Midbrain (tissue), 1 donor: Measurements from ENCODE around the gene PPARGC1A.

Source experiments
- DNase-seq: peaks from one replicate; lab custom pipeline; 2025; lab: John Stamatoyannopoulos, UW

The PPARGC1A gene

DNA sequence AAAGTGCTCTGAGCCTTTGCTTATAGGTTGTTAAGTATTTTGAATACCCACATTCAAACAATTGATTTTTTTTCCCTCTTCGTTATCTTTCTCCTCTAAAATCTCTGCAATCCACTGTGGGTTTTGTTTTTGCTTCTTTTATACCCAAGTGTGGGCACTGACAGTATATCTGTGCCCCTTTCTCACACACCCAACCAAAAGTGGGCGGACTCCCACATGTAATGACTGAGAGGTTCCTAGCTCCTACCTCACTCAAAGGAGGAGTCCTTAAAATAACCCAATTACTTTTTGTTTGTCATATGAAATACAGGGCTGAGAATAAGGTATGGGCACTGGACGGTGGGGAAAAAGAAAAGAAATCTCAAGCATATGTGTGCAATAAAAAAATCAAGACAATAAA is 51.7 kb downstream of the PPARGC1A start:
- DNase-seq = no peak

DNA sequence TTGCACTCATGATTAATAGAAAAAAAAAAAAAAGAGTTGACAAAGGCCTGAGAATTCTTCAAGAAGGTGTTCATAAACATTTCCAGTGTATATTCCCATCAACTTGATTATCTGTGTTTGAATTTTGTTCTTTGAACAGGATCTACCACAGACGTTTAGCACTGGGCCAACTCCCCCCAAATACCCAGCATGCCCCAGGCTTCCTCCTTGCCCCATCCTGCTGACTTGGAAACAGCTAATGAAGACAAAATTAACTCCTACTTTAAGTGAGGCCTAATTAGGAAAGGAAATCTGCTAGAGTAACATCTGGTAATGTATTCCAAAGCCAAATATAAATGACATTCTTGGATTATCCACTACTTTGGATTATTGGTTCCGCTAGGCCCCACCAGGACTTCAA is 52.5 kb downstream of the PPARGC1A start:
- DNase-seq = no peak

DNA sequence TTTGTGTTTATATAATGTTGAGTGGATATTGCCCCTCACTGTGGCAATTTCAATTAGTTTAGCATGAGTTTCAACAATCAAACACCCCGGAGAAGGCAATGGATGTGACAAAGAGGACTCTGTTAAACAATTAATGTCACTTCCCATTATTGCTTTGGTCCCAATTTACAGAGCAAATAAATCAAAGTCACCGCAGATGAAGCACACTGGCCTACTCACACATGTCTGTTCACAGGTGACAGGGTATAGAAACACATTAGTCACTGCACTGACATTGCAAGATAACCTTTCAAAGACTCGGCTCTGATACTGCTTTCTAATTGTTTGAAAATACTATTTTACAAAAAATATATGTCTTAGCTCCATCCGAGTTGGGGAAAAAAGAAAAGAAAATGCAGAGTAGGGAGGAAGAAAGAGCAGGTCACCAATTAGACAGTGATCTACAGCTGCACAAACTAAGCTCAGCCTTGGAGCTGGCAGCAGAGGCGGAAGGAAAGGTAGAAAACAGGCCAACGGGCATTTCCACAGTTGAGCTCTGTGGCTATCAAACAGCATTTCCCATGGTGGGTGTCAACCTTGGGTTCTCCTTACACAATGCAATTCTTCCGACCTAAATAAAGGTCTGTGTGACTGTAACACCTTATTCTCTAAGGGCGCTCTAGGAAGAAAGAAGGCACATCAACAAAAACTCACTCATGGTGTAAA is 53.9 kb downstream of the PPARGC1A start:
- DNase-seq = no peak

DNA sequence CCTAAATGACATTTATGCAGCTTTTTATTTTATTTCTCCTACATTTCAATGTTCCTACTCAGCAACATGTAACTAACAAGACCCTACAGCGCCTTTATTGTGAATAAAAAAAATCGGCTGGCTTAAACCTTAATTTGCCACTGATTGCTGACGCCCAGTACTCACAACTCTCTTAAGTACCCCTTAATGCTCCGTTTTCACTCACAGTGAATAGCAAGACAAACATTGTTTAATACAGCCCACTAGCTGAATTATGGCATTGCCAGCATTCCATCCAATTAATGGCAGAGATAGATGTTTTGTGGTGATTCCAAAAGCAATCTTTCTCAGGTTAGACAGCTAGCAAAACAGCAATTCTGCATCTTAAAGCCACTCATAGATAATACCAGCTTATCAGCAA is 61.1 kb downstream of the PPARGC1A start:
- no peak for DNase-seq

DNA sequence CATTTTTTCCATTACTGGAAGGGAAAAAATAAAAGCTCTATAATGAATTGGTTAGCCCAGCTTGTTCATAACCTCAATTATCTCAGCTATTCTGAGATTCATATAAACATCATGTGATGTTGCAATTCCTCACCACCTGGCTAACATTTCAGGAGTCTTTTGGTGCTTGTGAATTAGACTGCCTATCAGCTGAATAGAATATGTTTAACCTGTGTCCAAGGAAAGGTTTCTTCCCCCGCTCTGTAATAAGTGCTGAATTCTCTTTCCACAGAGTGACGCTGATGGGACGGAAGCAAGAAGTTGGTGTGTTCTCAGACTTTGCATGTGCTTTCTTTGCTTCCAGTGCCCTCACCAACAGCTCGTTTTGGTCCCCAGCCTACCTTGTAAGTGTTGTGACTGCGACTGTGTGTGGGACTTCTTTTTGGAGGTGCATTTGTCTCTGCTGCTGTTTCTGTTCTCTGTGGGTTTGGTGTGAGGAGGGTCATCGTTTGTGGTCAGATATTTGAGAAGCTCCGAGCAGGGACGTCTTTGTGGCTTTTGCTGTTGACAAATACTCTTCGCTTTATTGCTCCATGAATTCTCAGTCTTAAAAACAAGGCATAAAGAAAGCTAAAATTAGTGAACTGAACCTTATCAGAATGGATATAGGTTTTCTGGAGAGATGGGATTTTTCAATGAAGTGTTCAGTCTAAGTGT is 61.7 kb downstream of the PPARGC1A start:
- DNase-seq = no peak

DNA sequence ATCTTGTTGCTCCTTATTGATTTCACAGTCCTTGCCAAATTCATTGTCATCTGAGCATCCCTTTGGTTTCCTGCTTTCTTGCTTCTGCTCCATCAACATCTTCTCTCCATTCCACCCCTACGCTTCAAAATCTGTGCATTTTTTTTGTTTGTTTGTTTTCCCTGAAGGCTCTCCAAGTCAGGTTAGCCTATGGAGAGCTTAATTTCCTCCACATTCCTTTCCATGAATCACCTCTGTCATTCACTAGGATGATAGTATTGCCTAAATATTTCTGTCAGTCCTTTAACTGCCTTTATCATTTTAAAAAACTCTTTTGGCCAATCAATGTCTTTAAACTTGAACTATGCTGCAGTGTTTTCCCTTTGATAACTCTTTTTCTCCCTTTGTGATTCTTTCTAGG is 67.7 kb downstream of the PPARGC1A start:
- DNase-seq = no peak

DNA sequence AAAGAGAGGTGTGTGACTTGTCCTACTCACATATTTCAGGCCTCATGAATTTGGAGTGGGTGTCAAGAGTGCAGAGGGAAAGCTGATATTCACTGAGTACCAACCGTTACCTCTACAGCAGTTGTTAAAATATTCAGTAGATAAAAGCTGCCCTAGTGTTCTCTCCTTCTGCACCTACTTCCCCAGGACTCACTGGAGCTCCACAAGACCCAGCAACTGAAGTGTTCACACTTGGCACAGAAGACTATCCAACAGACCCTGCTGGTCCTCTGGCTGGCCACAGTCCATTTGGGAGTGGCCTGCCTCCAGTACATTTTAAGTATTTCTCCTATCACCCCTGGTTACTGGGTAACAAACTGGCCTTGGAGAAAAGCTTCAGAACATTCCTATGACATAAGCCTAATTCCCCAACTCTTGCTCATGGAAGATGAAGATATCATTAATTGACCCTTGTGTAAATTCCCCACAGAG is 70.8 kb downstream of the PPARGC1A start:
- DNase-seq = no peak

DNA sequence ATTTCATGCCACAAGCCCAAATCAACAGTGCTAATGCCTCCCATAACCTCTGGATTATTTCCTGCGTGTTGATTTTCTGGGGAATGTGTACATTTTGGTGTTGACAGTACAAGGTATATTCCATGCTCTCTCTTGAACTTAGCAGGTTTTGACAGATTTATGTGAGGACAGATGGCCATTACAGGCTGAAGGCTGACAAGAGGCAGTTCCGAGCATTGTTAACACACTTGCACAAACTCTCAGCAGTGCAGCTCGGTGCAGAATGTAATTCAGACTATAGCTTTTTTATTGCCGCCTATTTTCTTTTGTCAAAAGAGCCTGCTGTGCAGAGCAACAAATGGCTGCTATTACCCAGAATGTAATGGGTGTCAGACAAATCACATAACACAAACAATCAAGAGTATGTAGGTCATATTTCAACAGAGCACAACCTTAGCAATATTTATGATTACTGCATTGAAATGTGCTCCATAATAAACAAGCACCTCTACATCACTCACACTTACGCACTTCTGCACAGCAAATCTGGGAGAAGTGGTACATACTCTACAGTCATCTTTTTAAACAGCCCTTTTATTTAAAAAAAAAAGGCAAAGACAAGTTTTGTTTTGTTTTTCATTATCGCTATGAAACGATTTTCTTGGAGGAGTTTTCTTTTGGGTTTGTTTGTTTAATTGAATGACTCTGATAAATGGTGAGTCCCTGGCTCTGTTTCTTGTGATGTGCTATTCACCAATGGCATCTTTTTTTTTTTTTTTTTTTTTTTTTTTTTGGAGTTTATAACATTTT is 71.6 kb downstream of the PPARGC1A start:
- no peak for DNase-seq

DNA sequence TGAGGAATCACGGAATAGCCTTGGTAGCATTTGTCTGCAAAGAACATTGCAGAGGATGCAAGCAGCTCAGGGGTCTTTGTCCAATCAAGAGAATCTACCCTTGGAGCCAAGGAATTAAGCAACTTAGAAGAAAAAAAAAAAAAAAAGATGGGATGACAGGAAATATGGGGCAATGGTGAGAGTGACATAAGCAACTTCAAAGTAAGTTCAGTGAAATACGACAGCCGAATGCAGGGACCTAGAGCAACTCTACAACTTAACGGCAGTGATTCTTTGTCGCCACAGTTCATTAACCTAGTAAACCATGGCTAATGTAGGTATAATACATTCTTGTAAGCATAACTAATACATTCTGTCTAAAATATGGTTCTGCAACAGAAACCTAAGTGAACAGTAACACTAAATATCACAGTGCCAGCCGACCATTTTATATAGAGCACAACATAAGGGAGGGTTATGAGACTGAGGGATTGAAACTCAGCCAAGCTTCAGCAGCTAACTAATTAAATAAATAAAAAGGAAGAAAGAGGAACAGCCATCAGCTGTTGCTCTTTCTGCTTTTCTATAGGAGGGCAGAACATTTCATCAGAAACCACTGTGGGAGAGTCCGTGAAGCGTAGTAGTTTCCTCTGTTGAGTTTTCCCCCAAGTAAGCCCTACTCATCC is 74.7 kb downstream of the PPARGC1A start:
- no peak for DNase-seq

DNA sequence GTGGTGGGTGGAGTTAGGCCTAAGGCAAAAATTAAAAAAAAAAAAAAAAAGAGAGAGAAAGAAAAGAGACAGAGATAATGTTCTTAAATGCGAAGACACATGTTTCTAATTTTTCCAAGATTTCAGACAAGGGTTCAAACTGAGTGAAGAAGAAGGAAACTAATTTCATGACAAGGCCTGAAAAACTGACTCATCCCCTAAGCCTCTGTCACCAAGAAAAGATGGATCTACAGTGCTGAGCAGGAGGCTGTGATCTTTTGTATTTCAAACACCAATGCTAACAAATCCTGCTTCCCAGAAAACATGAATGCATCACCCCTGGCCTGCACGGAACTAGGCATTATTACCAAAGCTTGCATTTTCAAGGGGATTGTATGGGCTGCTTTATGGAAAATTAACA is 75.3 kb downstream of the PPARGC1A start:
- no peak for DNase-seq

DNA sequence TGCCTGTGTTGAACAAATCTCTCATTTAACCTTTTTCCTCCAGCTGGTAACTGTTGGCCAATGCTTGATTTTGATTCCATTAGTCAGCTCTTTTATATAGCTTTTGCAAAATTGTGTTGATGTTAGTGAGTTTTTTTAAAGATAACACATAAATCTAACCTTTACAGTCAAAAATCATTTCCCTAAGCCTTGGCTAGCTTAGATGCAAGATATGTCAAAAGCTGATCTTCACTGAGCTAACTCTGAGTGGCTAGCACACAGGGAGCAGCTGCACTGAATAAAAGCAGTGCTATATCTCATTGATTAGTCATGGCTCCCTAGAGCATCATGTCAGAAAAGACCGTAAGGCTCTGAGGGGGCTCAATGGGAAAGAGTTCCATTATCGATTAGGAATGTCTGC is 78.7 kb downstream of the PPARGC1A start:
- DNase-seq = no peak

DNA sequence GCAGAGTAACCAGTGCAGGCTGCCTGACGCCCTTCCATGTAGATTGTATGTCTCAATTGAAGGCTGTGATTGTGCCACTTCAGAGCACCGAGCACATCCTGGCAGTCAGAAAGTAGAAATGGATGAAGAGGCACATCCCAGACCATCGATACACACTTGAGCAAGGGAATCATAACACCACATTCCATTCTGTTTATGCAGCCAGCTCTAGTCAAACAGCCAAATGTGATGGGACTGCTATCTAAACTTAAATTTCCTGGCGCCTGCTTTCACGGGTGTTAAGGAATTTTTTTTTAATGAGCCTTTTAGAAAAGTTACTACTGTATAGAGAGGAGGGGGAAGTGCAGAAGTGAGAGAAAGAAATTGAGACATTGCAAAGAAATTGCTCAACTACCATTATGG is 84.4 kb downstream of the PPARGC1A start:
- DNase-seq = no peak

DNA sequence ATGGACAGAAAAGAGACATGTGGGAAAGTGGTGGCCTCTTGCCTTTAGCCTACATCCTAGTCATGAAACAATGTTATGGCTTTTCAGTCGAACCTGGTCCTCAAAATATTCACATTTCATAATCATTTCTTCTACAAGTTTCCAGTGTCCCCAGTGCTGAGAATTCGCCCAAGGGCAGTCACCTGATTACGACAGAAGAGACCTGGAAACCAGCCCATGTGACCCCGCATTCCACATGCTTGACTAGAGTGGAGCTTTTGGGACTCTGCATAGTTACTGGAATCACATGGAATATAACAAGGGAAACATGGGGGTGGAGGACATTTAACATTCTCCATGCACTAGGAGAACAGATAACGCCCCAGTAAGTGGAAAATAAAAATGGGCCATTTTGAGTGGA is 100.1 kb downstream of the PPARGC1A start:
- DNase-seq = no peak

DNA sequence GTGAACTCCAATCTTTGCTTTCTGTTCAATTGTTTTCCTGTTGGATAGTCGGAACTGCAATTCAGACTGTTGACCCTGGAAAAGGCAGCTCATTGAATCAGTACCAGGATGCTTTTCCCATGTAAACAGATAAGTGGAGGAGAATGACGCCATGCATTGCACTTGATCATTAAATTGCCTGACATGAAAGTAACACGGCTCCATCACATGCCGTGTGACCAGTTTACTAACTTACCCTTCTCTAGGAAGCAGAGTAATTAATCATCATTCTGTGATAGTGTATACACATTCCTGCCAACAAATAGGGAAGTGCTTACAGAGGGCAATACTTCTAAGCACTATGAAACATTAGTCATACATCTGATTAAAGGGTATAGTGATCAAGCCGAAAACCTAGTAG is 101.4 kb downstream of the PPARGC1A start:
- no peak for DNase-seq

DNA sequence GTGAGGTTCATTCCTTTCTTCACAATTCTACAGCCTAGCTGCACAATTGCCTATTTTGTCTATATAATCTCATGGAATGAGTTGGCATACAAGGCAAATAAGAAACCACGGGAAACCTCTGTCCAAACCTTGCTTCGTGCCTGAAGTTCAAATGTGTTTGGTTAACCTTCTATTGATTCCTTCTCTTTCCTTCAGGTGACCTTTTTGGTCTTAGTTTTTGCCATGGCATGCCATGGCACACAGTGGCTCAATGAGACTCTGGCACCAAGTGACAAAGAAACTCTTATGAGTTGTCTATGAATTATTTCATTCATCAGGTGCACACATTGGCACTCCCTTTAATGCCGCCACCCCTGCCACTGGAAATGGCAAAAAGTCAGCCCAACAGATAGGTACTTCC is 101.8 kb downstream of the PPARGC1A start:
- no peak for DNase-seq

DNA sequence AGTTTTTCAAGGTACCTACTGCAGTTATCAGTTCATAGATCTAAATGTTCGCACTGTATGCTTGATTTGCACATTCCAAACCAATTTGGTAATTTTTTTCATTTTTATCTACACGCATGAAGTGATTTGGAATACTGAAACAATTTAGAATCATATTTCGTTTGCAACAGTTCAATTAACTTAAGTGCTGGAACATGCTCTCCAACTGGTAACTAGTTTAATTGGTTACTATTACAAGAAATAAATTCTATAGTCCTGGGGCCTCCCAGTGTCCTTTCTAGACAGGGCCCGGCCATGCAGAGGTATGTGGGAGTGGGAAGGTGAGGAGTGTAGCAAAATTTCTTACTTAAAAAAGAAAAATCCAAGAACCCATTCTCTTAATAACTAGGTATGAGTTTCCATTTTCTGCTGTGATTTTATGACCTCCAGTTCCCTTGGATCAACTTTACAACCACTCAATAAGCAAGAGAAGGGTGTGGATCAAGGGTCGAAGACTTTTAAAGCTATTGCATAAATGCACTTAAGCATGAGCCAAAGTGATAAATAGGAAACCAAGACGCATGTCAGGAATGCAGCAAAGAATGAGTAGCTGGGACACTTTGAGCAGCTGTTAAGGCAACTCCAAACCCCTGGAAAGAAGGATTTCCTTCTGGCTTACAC is 106.9 kb downstream of the PPARGC1A start:
- DNase-seq = no peak

DNA sequence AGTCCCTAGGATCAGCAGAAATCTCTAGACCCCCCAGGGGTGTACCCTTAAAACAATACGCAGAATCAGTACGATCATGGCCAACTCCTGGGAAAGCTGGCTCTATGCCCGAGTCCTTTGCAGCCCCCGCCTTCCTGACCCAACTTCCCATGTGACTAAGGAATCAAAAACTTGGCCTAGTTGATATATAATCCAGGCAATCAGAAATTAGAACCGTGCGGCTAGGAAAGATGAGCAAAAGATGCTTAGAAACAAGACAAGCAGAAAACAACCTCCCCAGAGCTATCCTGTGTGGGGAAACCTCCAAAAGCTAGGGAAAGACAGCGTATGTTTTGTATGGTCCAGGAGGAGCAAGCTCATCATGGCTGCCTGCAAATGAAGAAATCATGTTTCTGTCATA is 110.0 kb downstream of the PPARGC1A start:
- DNase-seq = no peak

DNA sequence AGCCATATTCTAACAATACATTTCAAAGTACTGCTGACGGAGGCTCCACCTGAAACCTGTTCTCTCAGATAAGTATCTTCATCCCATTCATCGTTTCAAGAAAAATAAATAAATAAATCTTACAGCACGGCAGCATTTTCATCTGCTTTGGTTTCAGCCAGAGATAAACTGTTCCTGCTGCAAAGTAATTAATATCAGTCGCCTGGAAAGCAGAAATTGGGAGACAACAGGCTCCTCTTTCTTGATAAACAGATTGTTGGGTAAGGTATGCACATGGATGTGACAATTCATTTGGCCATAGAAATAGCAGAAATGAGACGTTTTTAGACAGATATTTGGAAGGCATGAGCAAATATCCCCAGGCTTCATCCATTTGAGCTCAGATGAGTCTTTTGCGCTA is 110.4 kb downstream of the PPARGC1A start:
- DNase-seq = no peak

DNA sequence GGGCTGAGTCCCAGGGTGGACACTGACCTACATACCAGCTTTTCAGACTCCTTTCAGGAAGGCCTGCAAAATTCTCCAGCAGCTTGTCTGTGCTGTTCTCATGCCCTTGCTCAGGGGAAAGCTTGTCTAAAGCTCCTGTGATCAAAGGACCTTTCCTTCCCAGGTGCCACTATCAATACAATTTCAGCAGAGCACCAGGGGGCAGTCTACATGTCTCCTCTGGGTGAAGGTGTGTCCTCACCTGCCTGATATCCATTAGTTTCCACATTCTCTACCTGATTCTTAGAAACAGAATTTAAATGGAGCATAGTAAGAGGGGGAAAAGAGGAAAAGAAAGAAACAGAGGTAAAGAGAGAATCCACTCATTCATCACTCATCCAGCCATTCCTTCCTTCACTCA is 114.2 kb downstream of the PPARGC1A start:
- no peak for DNase-seq

DNA sequence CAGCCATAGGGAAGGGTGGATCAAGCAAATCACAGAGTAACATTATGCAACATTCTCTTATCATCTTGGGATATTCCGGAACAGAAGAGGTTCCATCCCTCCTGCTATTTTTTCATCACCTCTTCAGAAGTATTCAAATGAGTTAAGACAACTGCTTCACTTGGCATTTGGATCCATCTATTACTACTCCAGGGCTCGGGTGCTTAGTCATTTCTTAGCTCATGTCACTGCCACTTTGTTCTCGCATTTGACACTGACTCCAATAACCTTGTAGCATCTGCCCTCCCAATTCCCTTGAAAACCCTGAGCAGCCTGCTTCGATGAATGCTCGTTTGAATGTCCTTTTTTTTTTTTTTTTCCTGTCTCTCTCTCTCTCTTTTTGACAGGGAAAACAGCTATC is 114.9 kb downstream of the PPARGC1A start:
- no peak for DNase-seq

DNA sequence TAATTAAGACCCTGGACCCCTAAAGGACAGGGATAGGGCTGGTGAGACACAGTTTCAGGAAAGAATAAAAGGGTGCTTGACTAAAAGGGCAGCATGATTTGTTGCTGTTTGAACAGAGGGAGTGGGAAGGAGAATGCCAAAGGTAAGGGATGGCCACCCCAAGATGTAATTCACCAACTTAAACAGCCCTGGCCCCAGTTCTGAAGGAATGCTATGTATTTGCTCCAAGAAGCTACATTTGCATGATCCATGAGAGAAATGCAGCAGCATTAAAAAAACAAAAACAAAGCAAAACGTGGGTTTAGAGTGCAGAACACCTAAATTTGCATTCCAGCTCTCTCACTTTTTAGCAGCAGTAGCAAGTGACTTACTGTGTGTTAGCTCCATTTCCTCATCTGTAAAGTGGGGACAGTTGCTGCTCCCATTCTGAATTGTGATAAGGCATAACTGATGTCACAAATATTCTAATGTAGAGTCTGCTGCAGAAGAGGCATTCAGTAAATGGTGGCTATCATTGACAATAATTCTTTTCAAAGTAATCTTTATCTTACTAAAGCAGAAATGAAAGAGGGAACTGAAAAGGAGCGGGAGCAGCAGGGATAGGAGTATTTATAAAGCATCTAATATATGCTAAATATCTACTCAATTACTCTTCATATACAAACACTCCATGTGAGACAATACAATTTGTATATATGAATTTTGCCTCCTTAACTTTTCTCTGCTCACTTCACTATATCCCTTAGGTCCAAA is 115.8 kb downstream of the PPARGC1A start:
- no peak for DNase-seq
